IMR-90 (cell line): ENCODE results near the gene NCOA7. TPM values are rescaled to one million over a fixed set of nuclear protein-coding genes. Genes with fewer than 3 reads are reported as not detected.

Experiments used
- ATAC-seq: fragments of 200-7000 bp; cut with Tn5 transposase; 2 replicates; pipeline ENCODE4 v1.9.1; 2020; ENCODE audit warnings: low read depth, mild to moderate bottlenecking, moderate library complexity
- BruUV-seq: library from RNA; stranded (reverse); fragments of 400-500 nt; replicated peaks from 2 replicates; lab custom pipeline; 2021; lab: Mats Ljungman, UMichigan
- CTCF ChIA-PET: fragments of 300-600 bp; formaldehyde crosslinking; extraction: SDS; loops from one replicate; lab custom pipeline; 2021; ENCODE audit warnings: antibody characterized with exemption; lab: Yijun Ruan, JAX
- POLR2A ChIA-PET: fragments of 300-600 bp; sonication (Branson Sonifier 250); formaldehyde crosslinking; loops from one replicate; lab custom pipeline; 2022; ENCODE audit warnings: antibody characterized with exemption; ENCODE audit not compliant: unreplicated experiment; lab: Charles Lee
- DNase-seq: peaks from one replicate; pipeline ENCODE4 v3.0.0; 2013
- H2AFZ ChIP-seq: replicated peaks from 2 replicates; pipeline ENCODE3; 2013; ENCODE audit warnings: low read length, mild to moderate bottlenecking; ENCODE audit not compliant: poor library complexity
- H2AK5ac ChIP-seq: 2 replicates; pipeline ENCODE4 v1.6.1; 2013; ENCODE audit warnings: low read depth, low read length, inconsistent platforms
- H2AK9ac ChIP-seq: replicated peaks from 2 replicates; pipeline ENCODE3; 2013; ENCODE audit warnings: mild to moderate bottlenecking, low read depth, low read length, moderate library complexity; ENCODE audit not compliant: poor library complexity
- H2BK120ac ChIP-seq: 2 replicates; pipeline ENCODE4 v1.6.1; 2013; ENCODE audit warnings: low read depth, low read length, inconsistent platforms
- H2BK15ac ChIP-seq: 3 replicates; pipeline ENCODE4 v1.6.1; 2013; ENCODE audit warnings: low read depth, low read length, inconsistent platforms
- H2BK20ac ChIP-seq: 2 replicates; pipeline ENCODE4 v1.6.1; 2013; ENCODE audit warnings: low read depth, mild to moderate bottlenecking, inconsistent platforms, low read length, moderate library complexity
- H2BK5ac ChIP-seq: 2 replicates; pipeline ENCODE4 v1.6.1; 2013; ENCODE audit warnings: mild to moderate bottlenecking, low read depth, low read length, inconsistent platforms; ENCODE audit not compliant: poor library complexity, severe bottlenecking
- H3K14ac ChIP-seq: replicated peaks from 2 replicates; pipeline ENCODE4 v1.6.1; 2013; ENCODE audit warnings: low read depth, low read length, inconsistent platforms
- H3K18ac ChIP-seq: 2 replicates; pipeline ENCODE4 v1.6.1; 2013; ENCODE audit warnings: low read depth, low read length, control low read depth
- H3K23ac ChIP-seq: 2 replicates; pipeline ENCODE4 v1.6.1; 2013; ENCODE audit warnings: low read depth, low read length, inconsistent platforms
- H3K27ac ChIP-seq: 2 replicates; pipeline ENCODE4 v1.5.1; 2013; ENCODE audit warnings: mild to moderate bottlenecking, control low read depth, low read length; ENCODE audit not compliant: insufficient read depth
- H3K27me3 ChIP-seq: 2 replicates; pipeline ENCODE4 v1.6.1; 2013; ENCODE audit warnings: low read length; ENCODE audit not compliant: control insufficient read depth, insufficient read depth
- H3K36me3 ChIP-seq: 2 replicates; pipeline ENCODE4 v1.6.1; 2013; ENCODE audit warnings: low read length, mixed read lengths; ENCODE audit not compliant: control insufficient read depth, insufficient read depth
- H3K4ac ChIP-seq: 2 replicates; pipeline ENCODE4 v1.6.1; 2013; ENCODE audit warnings: low read depth, low read length, inconsistent platforms
- H3K4me1 ChIP-seq: 2 replicates; pipeline ENCODE4 v1.6.1; 2013; ENCODE audit warnings: low read length, mixed read lengths; ENCODE audit not compliant: control insufficient read depth, insufficient read depth
- H3K4me2 ChIP-seq: 2 replicates; pipeline ENCODE4 v1.6.1; 2013; ENCODE audit warnings: low read depth, mild to moderate bottlenecking, control low read depth, low read length, moderate library complexity
- H3K4me3 ChIP-seq: 2 replicates; pipeline ENCODE4 v1.5.1; 2013; ENCODE audit warnings: low read depth, mild to moderate bottlenecking, control low read depth, low read length, moderate library complexity; ENCODE audit not compliant: insufficient read depth
- H3K56ac ChIP-seq: 2 replicates; pipeline ENCODE4 v1.6.1; 2013; ENCODE audit warnings: low read length, inconsistent platforms; ENCODE audit not compliant: insufficient read depth; ENCODE audit errors: extremely low read depth
- H3K79me1 ChIP-seq, 2 experiments: 2 replicates each; pipeline ENCODE4 v1.6.1; 2013; ENCODE audit warnings: low read length in 2 of 2, inconsistent platforms in 1 of 2, low read depth in 1 of 2
- H3K9ac ChIP-seq: 2 replicates; pipeline ENCODE4 v1.6.1; 2013; ENCODE audit warnings: low read depth, low read length, control low read depth
- H3K9me1 ChIP-seq: 2 replicates; pipeline ENCODE4 v1.6.1; 2013; ENCODE audit warnings: low read length, inconsistent platforms; ENCODE audit not compliant: insufficient read depth
- H3K9me3 ChIP-seq: 2 replicates; pipeline ENCODE4 v1.6.1; 2013; ENCODE audit warnings: low read length; ENCODE audit not compliant: control insufficient read depth, insufficient read depth
- H4K20me1 ChIP-seq: 2 replicates; pipeline ENCODE4 v1.6.1; 2013; ENCODE audit warnings: low read length, inconsistent platforms; ENCODE audit not compliant: insufficient read depth
- H4K5ac ChIP-seq: 2 replicates; pipeline ENCODE4 v1.6.1; 2013; ENCODE audit warnings: mild to moderate bottlenecking, low read depth, low read length, control low read depth
- H4K8ac ChIP-seq, 2 experiments: 2 replicates each; pipeline ENCODE4 v1.6.1; 2013; ENCODE audit warnings: low read depth in 2 of 2, low read length in 2 of 2, control low read depth in 1 of 2, inconsistent platforms in 1 of 2
- H4K91ac ChIP-seq: 2 replicates; pipeline ENCODE4 v1.6.1; 2013; ENCODE audit warnings: low read depth, low read length, inconsistent platforms; ENCODE audit not compliant: insufficient read depth
- CTCF ChIP-seq: conservative IDR thresholded peaks from 2 replicates; pipeline ENCODE4 v1.5.1; 2012; ENCODE audit warnings: mild to moderate bottlenecking, low read depth, low read length, improper control_type of control experiment
- MAZ ChIP-seq: IDR thresholded peaks from 2 replicates; pipeline ENCODE4 v1.6.1; 2012; ENCODE audit warnings: low read depth, mild to moderate bottlenecking, low read length, improper control_type of control experiment, moderate library complexity, borderline replicate concordance
- MXI1 ChIP-seq: IDR thresholded peaks from 2 replicates; pipeline ENCODE4 v1.6.1; 2012; ENCODE audit warnings: low read depth, mild to moderate bottlenecking, low read length, moderate library complexity, borderline replicate concordance
- RAD21 ChIP-seq: IDR thresholded peaks from 2 replicates; pipeline ENCODE4 v1.6.1; 2012; ENCODE audit warnings: low read length, improper control_type of control experiment
- WGBS, 2 experiments: methylation state at CpG; one replicate each; pipeline versions ENCODE4 v1.1.5 to v1.1.7; 2013; ENCODE audit warnings: missing lambda C conversion rate in 2 of 2; ENCODE audit not compliant: insufficient read length in 1 of 2; ENCODE audit errors: extremely low coverage in 2 of 2; 5-methylcytosine and 5-hydroxymethylcytosine counted together
- dilution Hi-C: fragments of 300-500 bp; cut with HindIII; formaldehyde crosslinking; loops from one replicate; pipeline ENCODE4 v1.14.3; 2018; ENCODE audit warnings: low sequenced_read_pairs; ENCODE audit not compliant: unreplicated experiment
- in situ Hi-C: fragments of 300-500 bp; cut with MboI; formaldehyde crosslinking; loops from 3 replicates; pipeline ENCODE4 v1.14.3; 2019; ENCODE audit warnings: low sequenced_read_pairs, inconsistent platforms, mixed read lengths
- intact Hi-C: fragments of 100-400 bp; cut with micrococcal nuclease; formaldehyde crosslinking; loops from 2 replicates; pipeline ENCODE4 v1.10.0; 2022
- polyA plus RNA-seq, 3 experiments: library from polyadenylated mRNA; depleted of rRNA; stranded (reverse); fragments of >200 nt; gene quantifications; 2 replicates each; pipeline ENCODE4 v1.2.3, GENCODE V29; 2012; ENCODE audit warnings: low replicate concordance in 1 of 3
- total RNA-seq: library from RNA; depleted of rRNA; stranded (reverse); fragments of >200 nt; gene quantifications from 2 replicates; pipeline ENCODE4 v1.2.3, GENCODE V29; 2012

The NCOA7 gene
- total and polyA plus RNA-seq, 2 of the 4 experiments (the other 2 are of a cell fraction), result 12.6 to 12.9 TPM

- ChIA-PET POLR2A (no interaction called here), CTCF (interaction anchor here (0.5 to 2.4 kb wide), 5 partner anchors 10 to 162 kb away, joined by 3 to 14 read pairs (median 5); no protein-coding TSS in a partner anchor)
- no peak overlapping the region for H2AK9ac ChIP-seq
- no peak overlapping the region for H4K5ac ChIP-seq
- no peak overlapping the region for H2BK20ac ChIP-seq
- no peak overlapping the region for H4K91ac ChIP-seq
- no peak for TF ChIP-seq MAZ
- TF ChIP-seq CTCF, result peak; percentile 28
- no peak for TF ChIP-seq MXI1
- 0 out of 2 replicates have a peak, but pooled peaks have one; percentile 17 for TF ChIP-seq RAD21
- H4K8ac ChIP-seq, result no peak overlapping the region
- WGBS, 2 experiments, result 97% methylated on average over 6 of the region's 11 CpGs; no CpG with 5 or more reads in 1 of the 2 experiments
- no peaks in the 10 kb centered on the region for H3K9me3 ChIP-seq
- H3K27ac ChIP-seq, result no peak overlapping the region
- no peak overlapping the region for H3K4ac ChIP-seq
- no peak overlapping the region for H3K56ac ChIP-seq
- H2BK15ac ChIP-seq, result no peak overlapping the region
- H3K4me3 ChIP-seq, result no peak overlapping the region
- in situ Hi-C loops, result no loop called here
- no peak overlapping the region for H3K23ac ChIP-seq
- H2AFZ ChIP-seq, result peak overlapping the region; percentile 14
- H3K9me1 ChIP-seq, result 0 out of 2 replicates have a peak, but pooled peaks cover 4% of the 10 kb centered on the region
- H3K27me3 ChIP-seq, result no peaks in the 10 kb centered on the region
- no TSS peak for BruUV-seq
- H3K36me3 ChIP-seq, result no peaks in the 10 kb centered on the region
- H3K18ac ChIP-seq, result no peak overlapping the region
- H3K79me1 ChIP-seq, result peaks cover under 1 to 18% of the 10 kb centered on the region in 2 experiments; a peak in 3 of 4 replicates
- H3K14ac ChIP-seq, result no peak overlapping the region
- H4K20me1 ChIP-seq, result no peaks in the 10 kb centered on the region
- DNase-seq (no peak), ATAC-seq (no peak)
- no peak overlapping the region for H2AK5ac ChIP-seq
- dilution Hi-C loops, result no loop called here
- no peak overlapping the region for H3K4me2 ChIP-seq
- H2BK5ac ChIP-seq, result no peak overlapping the region
- no peak overlapping the region for H2BK120ac ChIP-seq
- intact Hi-C loops, result no loop called here
- H3K9ac ChIP-seq, result no peak overlapping the region
- peaks cover 4% of the 10 kb centered on the region for H3K4me1 ChIP-seq
Measured at GRCh38 chr6:125953502-125953875, 162.7 kb downstream of the NCOA7 start.
